Caki2 (cell line): ENCODE results near the gene MYOCOS. TPM values are rescaled to one million over a fixed set of nuclear protein-coding genes. Genes with fewer than 3 reads are reported as not detected.
"Not testable (repeated sequence)": the region's sequence is repeated elsewhere in the genome, so short reads cannot be mapped to it uniquely, and the experiment has no call there.

Experiments used
- DNase-seq: peaks from one replicate; pipeline ENCODE4 v3.0.0-alpha.2; 2015; ENCODE audit warnings: low read depth
- in situ Hi-C: cut with HindIII; loops from 2 replicates; pipeline ENCODE4 v1.10.0; 2016; ENCODE audit warnings: low sequenced_read_pairs, low pct_unique_long_range_greater_than_20kb, mixed read lengths
- total RNA-seq: library from RNA; depleted of rRNA; stranded (reverse); fragments of >200 nt; shearing (Covaris generic); gene quantifications from 2 replicates; pipeline ENCODE4 v1.2.3, GENCODE V29; 2014; ENCODE audit warnings: low replicate concordance

The MYOCOS gene
- total RNA-seq, 1 experiment from 2014 or later, result not detected

GRCh38 chr1:171652234-171652822 is 30.3 kb downstream of the MYOCOS start, which contains the start of gene MYOC:
Gene MYOC (minus strand): TSS chr1:171652688. CDS start chr1:171652611, 77 bp downstream.
- in situ Hi-C loops, result no loop called here

GRCh38 chr1:171653796-171654195 is 31.8 kb downstream of the MYOCOS start:
- DNase-seq, result no peak

More at GRCh38 chr1:171652234-171652822, 30.3 kb downstream of the MYOCOS start, which contains the start of gene MYOC:
- DNase-seq, result no peak

GRCh38 chr1:171654201-171654941 is 32.3 kb downstream of the MYOCOS start:
- no peak for DNase-seq
- in situ Hi-C loops, result no loop called here

More at GRCh38 chr1:171653796-171654195, 31.8 kb downstream of the MYOCOS start:
- in situ Hi-C loops, result no loop called here

GRCh38 chr1:171654942-171655745 is 33.1 kb downstream of the MYOCOS start:
- DNase-seq, result peak; percentile 3
- in situ Hi-C loops, result no loop called here

GRCh38 chr1:171655746-171656116 is 33.7 kb downstream of the MYOCOS start:
- in situ Hi-C loops, result no loop called here
- no peak for DNase-seq

- DNase-seq, in situ Hi-C loops: not testable (repeated sequence)
Observed at GRCh38 chr1:171656206-171656605, 34.2 kb downstream of the MYOCOS start.

- in situ Hi-C loops, result no loop called here
- DNase-seq, result no peak
Observed at GRCh38 chr1:171661076-171661650, 39.1 kb downstream of the MYOCOS start.

GRCh38 chr1:171663036-171663853 is 41.2 kb downstream of the MYOCOS start:
- in situ Hi-C loops, result no loop called here
- DNase-seq, result no peak

- in situ Hi-C loops, result no loop called here
- DNase-seq, result no peak
Observed at GRCh38 chr1:171663854-171664575, 42.0 kb downstream of the MYOCOS start.

GRCh38 chr1:171664976-171665375 is 42.9 kb downstream of the MYOCOS start:
- DNase-seq, result no peak
- in situ Hi-C loops, result no loop called here

- in situ Hi-C loops, result no loop called here
- no peak for DNase-seq
Observed at GRCh38 chr1:171666114-171666769, 44.2 kb downstream of the MYOCOS start.

- DNase-seq, result no peak
- in situ Hi-C loops, result no loop called here
Observed at GRCh38 chr1:171668372-171668771, 46.3 kb downstream of the MYOCOS start.

GRCh38 chr1:171670739-171671138 is 48.7 kb downstream of the MYOCOS start:
- DNase-seq, result no peak
- in situ Hi-C loops, result no loop called here

GRCh38 chr1:171674431-171675405 is 52.7 kb downstream of the MYOCOS start:
- no peak for DNase-seq
- in situ Hi-C loops, result no loop called here
